Activated naive CD8-positive, alpha-beta T cell treated with anti-CD3 and anti-CD28 coated beads, Interleukin-2, amount 50 U/mL, for 16 hours (primary cell): ENCODE results near the gene SLC25A22.

Source experiments
- DNase-seq: peaks from one replicate; pipeline ENCODE4 v3.0.0-alpha.2; 2020; ENCODE audit warnings: low read depth, low spot score

SLC25A22 gene

DNA sequence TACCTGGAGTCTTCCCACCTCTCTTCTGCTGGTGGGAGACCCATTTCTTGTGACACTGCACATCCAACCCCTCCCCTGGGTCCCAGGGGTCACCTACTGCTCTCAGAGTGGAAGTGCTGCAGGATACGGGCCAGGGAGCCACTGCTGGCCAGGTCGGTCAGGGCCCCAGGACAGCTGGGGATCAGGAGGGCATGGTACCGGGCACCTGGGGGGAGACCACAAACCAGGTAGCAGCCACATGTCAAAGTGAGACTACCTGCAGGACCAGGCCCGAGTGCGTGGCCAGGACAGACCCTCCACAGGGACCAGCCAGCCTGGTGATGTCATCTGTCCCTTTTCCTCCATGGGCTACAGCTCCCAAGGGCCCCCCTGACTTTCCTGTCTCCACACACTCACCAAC lies 24.7 kb downstream of the SLC25A22 start:
- no peak for DNase-seq

DNA sequence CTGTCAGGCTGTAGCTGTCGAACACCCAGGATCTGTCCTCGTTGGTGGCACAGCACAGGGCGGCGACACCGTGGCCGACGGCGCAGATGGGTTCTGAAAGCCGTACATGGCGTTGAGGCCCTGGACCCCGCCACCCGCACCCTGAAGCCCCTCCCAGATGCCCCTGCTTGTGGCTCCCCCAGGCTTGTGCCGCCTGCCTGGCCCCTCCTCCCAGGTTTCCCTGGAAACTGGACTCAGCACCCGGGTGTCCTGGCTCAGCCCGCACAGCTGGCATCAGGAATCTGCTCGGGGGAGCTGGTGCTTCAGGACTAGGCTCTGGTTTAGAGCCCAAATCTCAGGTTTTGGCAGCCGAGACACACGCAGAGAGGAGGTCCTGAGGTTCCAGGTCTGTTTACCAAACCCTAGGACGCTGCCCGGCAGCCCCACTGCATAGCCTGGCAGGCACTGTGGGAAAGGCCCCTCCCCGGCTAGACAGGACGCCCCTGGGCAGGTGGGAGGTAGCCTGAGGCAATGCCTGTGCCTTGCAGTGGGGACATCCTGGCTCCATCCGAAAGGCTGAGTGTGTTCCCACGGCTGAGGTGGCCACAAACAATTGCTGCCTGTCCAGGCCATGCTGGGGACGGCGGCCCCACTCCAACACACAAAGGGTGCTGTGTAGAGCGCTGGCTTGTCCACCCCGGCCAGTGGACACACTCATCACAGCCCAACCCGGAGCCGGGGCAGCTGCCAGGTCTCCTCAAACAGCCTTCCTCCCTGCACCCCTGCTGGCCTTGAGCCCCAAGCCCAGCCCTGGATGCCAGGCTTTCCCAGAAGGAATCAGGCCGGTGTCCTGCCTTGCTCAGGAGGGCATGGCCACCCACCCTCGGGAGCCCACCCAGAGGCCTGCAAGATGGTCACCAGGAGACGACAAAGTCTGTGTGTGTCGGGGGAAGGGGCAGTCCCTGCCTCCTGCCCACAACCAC lies 25.4 kb downstream of the SLC25A22 start:
- no peak for DNase-seq

DNA sequence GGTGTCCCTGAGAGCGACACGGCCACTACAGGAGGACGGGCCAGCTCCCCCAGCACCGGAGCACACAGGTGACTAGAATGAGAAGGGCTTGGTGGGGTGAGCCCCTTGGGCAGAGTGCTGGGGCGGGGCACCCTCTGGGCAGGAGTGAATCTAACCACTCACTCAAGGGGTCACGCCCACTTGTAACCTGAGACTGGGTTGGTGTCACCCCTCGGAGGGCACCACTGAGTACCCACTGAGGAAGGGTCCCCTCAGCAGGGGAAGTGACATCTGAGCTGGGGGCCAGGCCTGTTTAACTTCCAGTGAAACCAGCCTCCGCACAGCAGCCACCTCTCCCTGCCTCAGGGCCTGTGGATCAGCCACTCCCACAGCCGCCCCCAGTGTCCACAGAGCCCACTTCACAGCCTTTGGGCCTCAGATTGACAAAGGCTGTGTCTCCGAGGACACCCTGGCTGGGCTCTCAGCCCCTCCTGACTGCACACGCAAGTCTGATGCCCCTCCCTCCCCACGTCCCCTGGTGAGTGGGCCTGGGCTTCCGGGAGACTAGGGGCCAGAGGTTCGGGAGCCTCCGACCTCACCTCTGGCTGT lies 26.4 kb downstream of the SLC25A22 start:
- no peak for DNase-seq

DNA sequence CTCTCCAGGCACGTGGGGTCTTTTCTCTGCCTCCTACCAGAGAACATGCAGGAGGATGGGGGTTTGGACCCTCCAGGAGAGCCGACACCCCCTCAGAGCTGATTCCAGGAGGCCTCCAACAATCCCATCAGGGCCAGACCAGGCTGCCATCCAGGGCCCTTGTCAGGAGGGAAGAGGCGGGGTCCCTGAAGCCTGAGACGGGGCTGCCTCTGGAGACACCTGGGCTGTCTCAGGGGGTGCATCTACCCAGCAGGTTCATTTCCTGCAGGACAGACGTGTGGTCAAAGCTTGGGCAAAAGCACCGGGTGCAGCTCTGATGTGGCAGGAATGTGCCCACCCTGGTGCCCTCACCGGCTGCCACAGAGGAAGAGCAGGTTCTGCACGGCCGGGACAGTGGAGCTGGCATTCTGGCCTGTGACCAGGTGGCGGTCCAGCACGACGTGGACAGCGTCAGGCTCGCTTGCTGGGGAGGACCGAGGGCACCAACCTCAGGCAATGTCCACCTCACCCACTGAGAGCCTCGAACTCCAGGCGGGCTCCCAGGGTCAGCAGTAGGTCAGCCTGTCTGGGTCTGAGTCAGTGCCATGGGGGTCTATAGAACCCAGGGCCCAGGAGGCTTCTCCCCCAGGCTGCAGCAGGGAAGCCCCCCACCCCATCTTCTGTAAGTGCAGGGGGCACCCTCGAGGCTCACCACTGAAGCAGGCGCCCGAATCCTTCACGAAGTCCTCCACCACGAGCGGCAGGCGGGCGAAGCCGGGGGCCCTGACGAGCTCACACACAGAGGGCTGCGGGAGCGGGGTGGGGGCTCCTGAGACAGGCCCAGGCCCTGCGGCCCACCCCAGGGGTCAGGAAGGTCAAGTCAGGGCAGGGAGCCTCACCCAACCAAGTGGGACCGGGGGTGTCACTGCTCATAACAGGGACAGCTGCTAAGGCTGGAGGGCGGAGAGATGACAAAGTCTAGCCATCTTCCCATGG lies 27.2 kb downstream of the SLC25A22 start:
- DNase-seq, result no peak

DNA sequence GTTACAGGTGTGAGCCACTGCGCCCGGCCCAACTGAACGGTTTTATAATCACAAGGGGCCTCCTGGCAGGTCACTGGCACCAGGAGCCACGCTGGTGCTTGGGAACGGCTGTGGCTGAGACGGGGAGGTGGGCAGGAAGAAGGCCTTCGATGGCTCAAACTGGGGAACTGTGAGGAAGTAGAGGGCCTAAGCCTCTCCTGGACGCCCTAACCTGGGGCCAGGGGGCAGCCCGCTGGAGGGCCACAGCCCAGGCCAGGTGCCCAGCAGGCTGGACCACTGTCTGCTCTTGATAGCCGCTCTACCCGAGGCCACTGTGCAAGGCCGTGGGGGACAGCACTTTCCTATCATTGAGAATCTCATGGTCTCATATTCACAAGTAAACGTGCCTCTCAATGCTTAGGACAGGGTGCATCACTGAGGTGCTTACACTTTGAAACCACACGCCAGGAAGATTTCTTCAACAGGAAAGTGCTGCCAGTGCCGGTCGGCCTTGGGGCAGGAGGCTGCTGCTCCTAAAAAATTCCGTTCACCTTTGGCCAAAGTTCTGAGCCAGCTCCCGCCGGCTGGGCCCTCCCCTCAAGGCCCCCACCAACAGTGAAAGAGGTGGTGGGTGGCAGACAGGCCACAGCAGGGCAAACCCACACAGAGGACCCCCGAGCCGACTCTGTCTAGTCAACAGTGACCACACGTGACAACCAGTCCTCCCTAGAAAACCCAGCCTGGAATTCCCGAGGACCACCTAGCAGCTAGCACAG lies 28.0 kb downstream of the SLC25A22 start:
- no peak for DNase-seq

DNA sequence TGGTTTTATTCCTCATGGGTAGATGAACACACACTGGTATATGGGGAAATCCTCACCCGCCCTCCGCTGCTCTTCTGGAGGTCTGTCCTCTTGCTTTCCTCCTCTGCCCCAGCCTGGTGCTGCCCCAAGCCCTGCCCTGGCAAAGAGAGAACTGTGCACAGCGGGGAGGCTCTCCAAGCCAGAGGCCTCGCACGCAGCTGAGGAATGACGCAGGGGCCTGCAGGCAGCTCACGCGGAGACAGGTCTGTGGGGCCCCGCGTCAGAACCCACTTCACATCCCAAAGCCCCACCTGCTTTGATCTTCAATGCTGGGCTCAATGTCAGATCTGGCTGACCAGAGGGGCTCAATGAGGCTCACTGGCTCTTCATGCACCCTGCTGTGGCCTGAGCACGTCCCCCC lies 30.8 kb downstream of the SLC25A22 start:
- no peak for DNase-seq

DNA sequence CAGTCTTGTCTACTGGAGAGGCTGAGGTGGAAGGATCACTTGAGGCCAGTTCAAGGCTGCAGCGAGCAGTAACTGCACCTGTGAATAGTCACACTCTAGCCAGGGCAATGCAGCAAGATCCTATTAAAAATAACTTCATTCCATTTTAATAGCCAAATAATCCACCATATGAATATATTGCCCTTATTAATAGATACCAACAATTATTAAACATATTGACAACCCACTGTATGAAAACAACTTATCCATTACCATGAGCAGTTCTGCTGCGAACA lies 31.2 kb downstream of the SLC25A22 start:
- no peak for DNase-seq

DNA sequence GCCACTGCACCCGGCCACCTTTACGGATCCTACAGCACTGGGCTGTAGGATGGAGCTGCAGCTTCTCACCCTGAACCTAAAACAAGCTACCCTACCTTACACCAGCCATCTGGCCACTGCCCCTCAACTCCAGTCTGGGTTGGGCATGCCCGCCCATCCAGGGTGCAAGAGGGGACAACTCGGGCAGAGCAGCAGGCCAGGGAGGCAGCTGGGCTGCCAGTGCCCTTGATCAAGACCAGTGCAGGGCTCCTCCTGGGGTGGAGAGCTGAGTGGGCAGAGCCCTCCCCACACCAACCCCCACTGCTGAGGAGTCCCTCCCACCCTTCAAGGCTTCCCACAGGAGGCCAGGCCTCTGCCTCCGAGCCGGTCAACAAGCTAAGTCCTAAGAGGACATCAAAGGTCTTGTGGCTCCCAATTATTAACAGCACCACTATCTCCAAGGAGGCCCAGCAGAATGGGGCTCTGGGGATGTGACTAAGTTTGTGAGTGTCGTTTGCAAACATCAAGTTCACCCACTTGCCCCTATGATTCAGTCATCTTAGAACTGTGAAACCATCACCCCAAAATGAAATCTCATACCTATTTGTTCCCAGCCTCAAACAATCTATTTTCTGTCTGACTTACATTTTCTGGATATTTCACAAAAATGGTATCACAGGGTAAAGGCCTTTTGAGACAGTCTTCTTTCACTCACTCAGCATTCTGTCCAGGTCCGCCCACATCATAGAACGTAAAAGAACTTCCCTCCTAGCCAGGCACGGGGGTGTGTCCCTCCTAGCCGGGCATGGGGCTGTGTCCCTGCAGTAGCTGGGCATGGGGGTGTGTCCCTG lies 31.8 kb downstream of the SLC25A22 start:
- DNase-seq, result no peak

DNA sequence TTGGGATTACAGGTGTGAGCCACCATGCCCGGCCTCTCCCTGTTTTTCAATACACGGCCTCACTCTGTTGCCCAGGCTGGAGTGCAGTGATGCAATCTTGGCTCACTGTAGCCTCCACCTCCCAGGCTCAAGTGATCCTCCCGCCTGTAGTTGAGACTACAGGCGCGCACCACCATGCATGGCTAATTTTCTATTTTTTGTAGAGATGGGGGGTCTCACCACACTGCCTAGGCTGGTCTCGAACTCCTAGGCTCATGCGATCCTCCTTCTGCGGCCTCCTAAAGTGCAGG lies 32.3 kb downstream of the SLC25A22 start:
- DNase-seq, result no peak

DNA sequence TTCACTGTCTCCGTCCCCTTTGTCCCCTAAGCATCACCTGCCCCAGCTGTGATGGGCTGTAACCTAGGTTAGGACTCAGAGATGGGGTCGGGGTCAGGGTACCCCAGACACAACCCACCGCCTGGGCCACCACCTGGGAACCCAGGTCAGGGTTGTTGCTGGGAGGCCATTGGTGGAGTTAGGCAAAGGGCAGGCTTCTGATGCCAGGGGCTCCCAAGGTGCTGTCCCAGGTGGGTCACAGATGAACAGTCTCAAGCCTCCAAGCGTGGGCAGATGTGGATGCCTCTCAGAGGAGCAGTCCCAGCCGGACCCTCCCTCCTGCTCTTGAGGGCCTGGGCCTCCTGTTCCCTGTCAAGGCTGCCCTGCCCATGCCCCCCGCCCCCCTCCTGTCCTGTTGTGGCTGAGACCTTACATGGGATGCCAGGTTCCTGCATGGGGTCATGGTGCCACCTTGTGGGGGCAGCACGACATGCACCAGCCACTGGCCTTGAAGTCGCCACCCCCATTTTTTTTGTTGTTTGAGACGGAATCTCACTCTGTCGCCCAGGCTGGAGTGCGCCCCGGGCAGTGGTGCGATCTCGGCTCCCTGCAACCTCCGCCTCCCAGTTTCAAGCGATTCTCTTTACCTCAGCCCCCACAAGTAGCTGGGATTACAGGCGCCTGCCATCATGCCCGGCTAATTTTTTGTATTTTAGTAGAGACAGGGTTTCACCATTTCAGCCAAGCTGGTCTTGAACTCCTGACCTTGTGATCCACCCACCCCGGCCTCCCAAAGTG lies 32.9 kb downstream of the SLC25A22 start:
- no peak for DNase-seq

DNA sequence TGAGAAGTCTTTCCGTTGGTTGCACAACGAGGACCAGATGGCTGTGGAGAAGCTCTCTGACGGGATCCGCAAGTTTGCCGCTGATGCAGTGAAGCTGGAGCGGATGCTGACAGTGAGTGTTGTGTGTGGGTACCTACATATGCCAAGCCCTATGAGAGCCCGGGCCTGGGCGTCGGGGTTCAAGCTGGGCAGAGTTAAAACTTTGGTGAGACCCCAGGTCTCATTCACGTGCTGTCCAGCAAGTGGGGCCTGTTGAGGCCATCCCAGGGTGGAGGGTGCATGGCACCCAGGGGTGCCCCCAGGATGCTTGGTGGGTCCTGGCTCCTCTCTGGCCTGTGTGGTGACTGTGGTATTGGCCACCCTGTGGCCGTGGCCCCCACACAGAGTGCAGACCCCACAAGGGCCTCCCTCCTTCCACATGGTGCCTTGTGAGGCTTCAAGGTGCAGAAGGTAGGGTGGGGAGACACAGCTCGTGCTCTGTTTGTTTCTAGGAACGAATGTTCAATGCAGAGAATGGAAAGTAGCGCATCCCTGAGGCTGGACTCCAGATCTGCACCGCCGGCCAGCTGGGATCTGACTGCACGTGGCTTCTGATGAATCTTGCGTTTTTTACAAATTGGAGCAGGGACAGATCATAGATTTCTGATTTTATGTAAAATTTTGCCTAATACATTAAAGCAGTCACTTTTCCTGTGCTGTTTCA lies 33.6 kb downstream of the SLC25A22 start:
- DNase-seq, result no peak

DNA sequence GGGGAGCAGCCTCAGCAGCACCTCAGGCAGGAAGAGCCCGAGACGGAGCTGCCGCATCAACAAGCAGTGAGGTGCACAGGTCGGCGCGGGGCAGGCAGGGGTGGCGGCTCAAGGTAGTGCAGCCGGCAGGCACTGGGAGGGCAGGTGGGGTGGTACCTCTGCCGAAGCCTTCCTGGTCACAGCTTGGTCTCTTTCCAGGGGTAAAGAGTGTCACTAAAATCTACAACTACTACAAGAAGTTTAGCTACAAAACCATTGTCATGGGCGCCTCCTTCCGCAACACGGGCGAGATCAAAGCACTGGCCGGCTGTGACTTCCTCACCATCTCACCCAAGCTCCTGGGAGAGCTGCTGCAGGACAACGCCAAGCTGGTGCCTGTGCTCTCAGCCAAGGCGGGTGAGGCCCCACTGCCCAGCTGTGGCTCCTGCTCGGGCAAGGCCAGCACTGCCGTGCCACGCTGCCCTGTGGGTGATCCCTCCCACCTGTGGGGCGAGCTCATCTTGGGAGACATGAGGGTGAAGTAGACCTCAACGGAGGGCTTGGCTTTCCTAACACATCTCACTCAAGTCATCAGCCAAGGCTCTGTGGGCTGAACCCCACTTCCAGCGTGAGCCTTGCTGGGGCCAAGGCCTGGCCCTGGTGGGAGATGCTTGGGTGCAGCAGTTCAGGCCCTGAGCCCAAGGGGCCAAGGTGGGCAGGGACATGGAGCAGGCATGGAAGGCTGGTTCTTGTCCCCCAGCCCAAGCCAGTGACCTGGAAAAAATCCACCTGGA lies 34.3 kb downstream of the SLC25A22 start:
- no peak for DNase-seq

DNA sequence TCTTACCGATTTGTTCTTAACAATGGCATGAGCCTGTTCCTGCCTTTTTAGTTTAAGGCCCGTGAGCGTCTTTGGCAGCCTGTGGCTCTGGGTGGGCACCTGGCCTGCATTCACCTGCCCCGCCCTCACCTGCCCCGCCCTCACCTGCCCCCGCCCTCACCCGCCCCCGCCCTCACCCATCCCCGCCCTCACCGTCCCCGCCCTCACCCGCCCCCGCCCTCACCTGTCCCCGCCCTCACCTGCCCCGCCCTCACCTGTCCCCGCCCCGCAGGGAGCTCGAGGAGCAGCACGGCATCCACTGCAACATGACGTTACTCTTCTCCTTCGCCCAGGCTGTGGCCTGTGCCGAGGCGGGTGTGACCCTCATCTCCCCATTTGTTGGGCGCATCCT lies 35.0 kb downstream of the SLC25A22 start:
- no peak for DNase-seq

DNA sequence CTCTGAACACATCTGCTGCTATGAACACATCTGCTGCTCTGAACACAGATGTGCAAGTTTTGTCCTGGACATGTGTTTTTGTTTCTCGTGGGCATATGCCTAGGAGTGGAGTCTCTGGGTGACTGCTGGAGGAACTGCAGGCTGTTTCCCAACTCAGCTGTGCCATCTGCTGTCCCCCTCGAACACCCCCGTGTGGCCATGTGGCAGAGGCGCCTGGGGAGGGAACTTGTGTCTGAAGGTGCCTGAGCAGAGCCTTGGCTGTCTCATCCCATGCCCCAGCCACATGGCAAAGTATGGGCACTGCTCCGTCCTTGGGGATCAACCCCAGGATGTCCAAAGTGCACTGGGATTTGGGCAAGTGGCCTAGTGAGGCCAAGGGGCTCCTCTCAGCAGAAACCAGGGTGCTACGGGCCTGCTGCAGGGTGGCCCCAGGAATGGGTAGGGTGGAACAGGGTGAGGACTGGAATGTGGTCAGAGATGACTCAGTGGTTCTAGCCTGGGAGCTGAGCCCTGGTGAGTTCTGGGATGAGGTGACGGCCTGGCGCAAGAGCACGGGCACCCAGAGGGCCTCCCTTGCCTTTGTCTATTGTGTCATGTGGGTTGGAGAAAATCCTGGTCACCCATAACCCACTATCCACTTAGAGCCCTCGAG lies 35.5 kb downstream of the SLC25A22 start:
- no peak for DNase-seq

DNA sequence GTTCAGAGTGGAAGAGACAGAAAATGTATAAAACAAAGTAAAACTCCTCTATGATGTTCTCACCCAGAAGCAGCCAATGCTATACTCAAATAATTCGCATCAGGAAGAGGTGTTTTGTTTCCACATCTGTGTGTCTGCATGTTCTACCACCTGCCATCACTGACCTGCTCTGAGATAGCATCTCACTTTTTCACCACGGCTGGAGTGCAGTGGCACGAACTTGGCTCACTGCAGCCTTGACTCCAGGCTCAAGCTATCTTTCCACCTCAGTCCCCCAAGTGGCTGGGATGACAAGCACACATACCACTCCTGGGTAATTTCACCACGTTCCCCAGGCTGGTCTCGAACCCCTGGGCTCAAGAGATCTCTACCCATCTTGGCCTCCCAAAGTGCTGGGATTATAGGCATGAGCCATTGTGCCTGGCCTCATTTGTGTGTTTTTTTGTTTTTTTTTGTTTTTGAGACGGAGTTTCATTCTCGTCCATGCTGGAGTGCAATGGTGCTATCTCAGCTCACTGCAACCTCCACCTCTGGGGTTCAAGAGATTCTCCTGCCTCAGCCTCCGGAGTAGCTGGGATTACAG lies 36.5 kb downstream of the SLC25A22 start:
- DNase-seq, result no peak

DNA sequence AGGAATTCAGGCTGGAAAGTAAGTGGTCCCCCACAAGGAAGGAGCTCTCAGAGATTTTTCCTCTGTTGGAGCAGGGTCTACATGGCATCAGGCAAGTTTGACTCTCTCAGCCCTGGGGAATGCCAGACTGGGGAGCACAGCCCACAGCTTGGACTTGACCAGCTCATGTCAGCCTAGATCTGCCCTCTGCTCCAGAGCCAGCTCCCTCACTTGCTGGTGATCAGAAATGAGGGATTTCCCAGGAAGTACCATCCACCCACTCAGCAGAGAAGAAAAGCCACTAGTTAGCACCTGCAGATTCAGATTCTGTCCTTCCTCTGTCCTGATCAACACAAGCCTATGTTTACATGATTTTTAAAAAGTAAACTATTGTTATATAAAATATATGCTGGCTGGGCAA lies 37.8 kb downstream of the SLC25A22 start:
- DNase-seq, result no peak

DNA sequence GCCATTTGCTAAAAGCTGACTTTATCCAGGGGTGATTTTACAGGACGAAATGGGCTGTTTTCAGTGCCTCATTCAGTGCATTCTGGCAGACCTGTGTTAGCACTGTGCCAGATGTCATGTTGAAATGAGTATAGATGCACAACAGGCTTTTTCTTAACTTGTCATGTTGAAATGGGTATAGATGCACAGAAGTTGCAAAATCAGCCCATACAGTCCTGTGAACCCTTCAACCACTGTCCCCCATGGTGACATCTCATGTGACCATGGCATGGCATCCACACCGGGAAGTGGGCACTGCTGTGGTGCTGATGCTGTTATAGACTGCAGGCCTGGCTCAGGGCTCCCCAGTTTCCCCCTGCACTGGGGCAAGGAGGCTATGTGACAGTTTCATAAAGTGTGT lies 48.4 kb downstream of the SLC25A22 start:
- DNase-seq, result no peak

DNA sequence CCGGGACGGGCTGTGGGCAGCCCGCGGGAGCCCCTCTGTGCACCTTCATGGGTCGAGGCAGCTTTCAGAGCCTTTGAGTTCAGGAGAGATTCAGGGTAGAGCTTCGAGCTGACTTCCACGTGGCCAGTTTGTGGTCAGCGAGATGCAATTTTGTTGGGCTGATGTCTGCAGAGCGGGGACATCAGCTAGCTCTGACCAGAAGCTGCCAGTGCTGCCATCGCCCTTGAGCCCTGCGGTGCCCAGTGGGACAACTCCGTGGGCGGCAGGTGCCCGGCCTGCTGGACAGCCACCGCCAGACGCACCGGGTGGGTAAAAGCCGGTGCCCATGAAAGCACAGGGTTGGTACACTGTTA lies 50.1 kb downstream of the SLC25A22 start:
- no peak for DNase-seq
